Esophagus muscularis mucosa (tissue), 4 donors: ENCODE data around the gene C9orf43. TPM values are rescaled to one million over a fixed set of nuclear protein-coding genes. Genes with fewer than 3 reads are reported as not detected.

ENCODE experiments used
- DNase-seq: peaks from one replicate; pipeline ENCODE4 v3.0.0-alpha.2; 2017; ENCODE audit errors: extremely low spot score
- H3K27ac ChIP-seq, 4 donors: fragments of 200-600 bp; sonication (generic); replicated peaks in 1 of 4; 1 replicate in 3 of 4; 2 replicates in 1 of 4; pipeline ENCODE4 v1.5.1; 2016 to 2019; ENCODE audit warnings: mild to moderate bottlenecking in 1 of 4
- H3K27me3 ChIP-seq, 4 donors: fragments of 200-600 bp; sonication (generic); one replicate each; pipeline versions ENCODE4 v1.5.1 to v1.6.0; 2016 to 2019
- H3K36me3 ChIP-seq, 4 donors: fragments of 200-600 bp; sonication (generic); one replicate each; pipeline ENCODE4 v1.5.1; 2016 to 2019
- H3K4me1 ChIP-seq, 4 donors: fragments of 200-600 bp; sonication (generic); one replicate each; pipeline ENCODE4 v1.5.1; 2016 to 2019
- H3K4me3 ChIP-seq, 4 donors: fragments of 200-600 bp; sonication (generic); 1 replicate in 2 of 4; 2 replicates in 2 of 4; pipeline ENCODE4 v1.5.1; 2016 to 2019; ENCODE audit warnings: mild to moderate bottlenecking in 4 of 4, moderate library complexity in 1 of 4
- H3K9me3 ChIP-seq, 4 donors: fragments of 200-600 bp; sonication (generic); 1 replicate in 3 of 4; 2 replicates in 1 of 4; pipeline ENCODE4 v1.5.1; 2016 to 2019
- CTCF ChIP-seq, 3 experiments: fragments of 200-600 bp in 2 of 3; fragments of 450-650 bp in 1 of 3; sonication (generic) in 2 of 3; IDR thresholded peaks; one replicate each; pipeline ENCODE4 v1.5.1; 2017 to 2019; ENCODE audit warnings: antibody characterized with exemption in 3 of 3, mild to moderate bottlenecking in 2 of 3, moderate library complexity in 1 of 3
- EP300 ChIP-seq: sonication (generic); formaldehyde crosslinking; IDR thresholded peaks from one replicate; pipeline ENCODE4 v1.6.1; 2017; ENCODE audit warnings: antibody characterized with exemption
- POLR2A ChIP-seq: fragments of 450-650 bp; IDR thresholded peaks from one replicate; pipeline ENCODE4 v1.6.1; 2017; ENCODE audit warnings: antibody characterized with exemption, moderate library complexity, mild to moderate bottlenecking, low read depth
- POLR2AphosphoS5 ChIP-seq, 2 donors: sonication (generic); formaldehyde crosslinking; IDR thresholded peaks; one replicate each; pipeline ENCODE4 v1.6.1; 2017; ENCODE audit warnings: antibody characterized with exemption in 2 of 2
- WGBS: methylation state at CpG from one replicate; pipeline ENCODE4 v1.1.5; 2018; 5-methylcytosine and 5-hydroxymethylcytosine counted together
- intact Hi-C: fragments of 100-400 bp; cut with DNase I; formaldehyde crosslinking; loops from one replicate; pipeline ENCODE4 v1.15.1; 2023
- total RNA-seq, 4 donors: library from RNA; depleted of rRNA; stranded (reverse); fragments of >200 nt; gene quantifications; one replicate each; pipeline versions ENCODE4 v1.1.0 to v1.2.1, GENCODE V29; 2016

Gene C9orf43
- total RNA-seq, 4 donors from 2014 or later, result 0.17 to 1.8 TPM; not detected in 2

- no peak for DNase-seq
- Histone ChIP-seq H3K4me1 (peaks cover 5 to 43% (median 35%) of the 10 kb centered on the region in 4 donors), H3K36me3 (no peaks in the 10 kb centered on the region), H3K4me3 (peak within 1 kb of the TSS; percentile 58 to 70 (median 66)), H3K9me3 (no peaks in the 10 kb centered on the region), H3K27ac (peak within 1 kb of the TSS; percentile 81 to 85 (median 84)), H3K27me3 (peaks cover 0 to 3% (median 0%) of the 10 kb centered on the region in 4 donors)
- intact Hi-C loops, result no loop called here
- TF ChIP-seq CTCF (IDR thresholded peaks at IDR 0.05) (peak in 2 of 3 experiments; percentile 16 to 37), POLR2A (no peak), POLR2AphosphoS5 (IDR thresholded peaks at IDR 0.05) (peak; percentile 76 to 88), EP300 (no peak)
- WGBS, result 43% methylated on average over 4 of the region's 55 CpGs
Observed at GRCh38 chr9:113463418-113464285, 53.1 kb downstream of the C9orf43 start, which contains the start of gene RGS3. RGS3 (plus strand) TSS chr9:113463727; CDS start chr9:113463803, 76 bp downstream.

GRCh38 chr9:113464286-113464660 lies 53.7 kb downstream of the C9orf43 start:
- Histone ChIP-seq H3K27me3 (peaks cover 0 to 3% (median 0%) of the 10 kb centered on the region in 4 donors), H3K36me3 (no peaks in the 10 kb centered on the region), H3K9me3 (no peaks in the 10 kb centered on the region), H3K4me1 (peaks cover 5 to 49% (median 41%) of the 10 kb centered on the region in 4 donors), H3K4me3 (peak overlapping the region; percentile 58 to 70 (median 66)), H3K27ac (peak overlapping the region; percentile 81 to 85 (median 84))
- no peak for TF ChIP-seq EP300
- WGBS, result 88% methylated on average over 1 of the region's 1 CpG
- no peak for DNase-seq
- intact Hi-C loops, result no loop called here

- H3K36me3 ChIP-seq, result no peaks in the 10 kb centered on the region
- intact Hi-C loops, result no loop called here
- peak overlapping the region; percentile 1 to 70 (median 66) for H3K4me3 ChIP-seq
- peaks cover 5 to 51% (median 44%) of the 10 kb centered on the region in 4 donors for H3K4me1 ChIP-seq
- no peaks in the 10 kb centered on the region for H3K9me3 ChIP-seq
- no peak for TF ChIP-seq EP300
- no peak for TF ChIP-seq POLR2A
- no peak for TF ChIP-seq CTCF (IDR thresholded peaks at IDR 0.05)
- no peak for TF ChIP-seq POLR2AphosphoS5 (IDR thresholded peaks at IDR 0.05)
- 58% methylated on average over 2 of the region's 2 CpGs for WGBS
- H3K27ac ChIP-seq, result peak overlapping the region; percentile 81 to 85 (median 84)
- H3K27me3 ChIP-seq, result peaks cover 0 to 3% (median 0%) of the 10 kb centered on the region in 4 donors
- peak; percentile 66 for DNase-seq
Observed at GRCh38 chr9:113465599-113466140, 55.1 kb downstream of the C9orf43 start.

- peak overlapping the region in 2 of 4 donors; percentile 85 for H3K27ac ChIP-seq
- 98% methylated on average over 2 of the region's 2 CpGs for WGBS
- no peaks in the 10 kb centered on the region for H3K9me3 ChIP-seq
- H3K36me3 ChIP-seq, result no peaks in the 10 kb centered on the region
- no peak for TF ChIP-seq CTCF (IDR thresholded peaks at IDR 0.05)
- TF ChIP-seq POLR2A, result no peak
- no peak for TF ChIP-seq EP300
- no peak for TF ChIP-seq POLR2AphosphoS5 (IDR thresholded peaks at IDR 0.05)
- DNase-seq, result no peak
- no peak overlapping the region for H3K4me3 ChIP-seq
- peaks cover 5 to 63% (median 48%) of the 10 kb centered on the region in 4 donors for H3K4me1 ChIP-seq
- H3K27me3 ChIP-seq, result peaks cover 0 to 3% (median 0%) of the 10 kb centered on the region in 4 donors
- intact Hi-C loops, result no loop called here
Observed at GRCh38 chr9:113467183-113467582, 56.6 kb downstream of the C9orf43 start.
